Inflammatory macrophage (primary cell): ENCODE results near the gene SGMS1.
"Not testable (repeated sequence)": the region's sequence is repeated elsewhere in the genome, so short reads cannot be mapped to it uniquely, and the experiment has no call there.

Experiments used
- DNase-seq, 2 donors: peaks; one replicate each; pipeline ENCODE4 v3.0.0-alpha.2; 2020 to 2022

SGMS1 gene

GRCh38 chr10:50554995-50555568, 68.7 kb downstream of the SGMS1 start:
- DNase-seq, result no peak

GRCh38 chr10:50554376-50554994, 69.3 kb downstream of the SGMS1 start:
- no peak for DNase-seq

- no peak for DNase-seq
These were observed 70.8 kb downstream of the SGMS1 start for GRCh38 chr10:50552771-50553535.

- DNase-seq, result no peak
These were observed 71.4 kb downstream of the SGMS1 start for GRCh38 chr10:50552308-50552707.

GRCh38 chr10:50551894-50552293, 71.9 kb downstream of the SGMS1 start:
- no peak for DNase-seq

- no peak for DNase-seq
These were observed 73.4 kb downstream of the SGMS1 start for GRCh38 chr10:50550291-50550839.

- not testable (repeated sequence) for DNase-seq
These were observed 74.6 kb downstream of the SGMS1 start for GRCh38 chr10:50549186-50549585.

GRCh38 chr10:50548481-50548880, 75.3 kb downstream of the SGMS1 start:
- DNase-seq, result not testable (repeated sequence)

GRCh38 chr10:50546287-50546686, 77.5 kb downstream of the SGMS1 start:
- DNase-seq, result not testable (repeated sequence)

- no peak for DNase-seq
These were observed 77.9 kb downstream of the SGMS1 start for GRCh38 chr10:50545846-50546245.

- no peak for DNase-seq
These were observed 78.8 kb downstream of the SGMS1 start for GRCh38 chr10:50544857-50545429.

GRCh38 chr10:50544095-50544856, 79.5 kb downstream of the SGMS1 start:
- DNase-seq, result no peak

- no peak for DNase-seq
These were observed 80.9 kb downstream of the SGMS1 start for GRCh38 chr10:50542871-50543270.

- DNase-seq, result no peak
These were observed 81.8 kb downstream of the SGMS1 start for GRCh38 chr10:50541921-50542320.

- no peak for DNase-seq
These were observed 82.4 kb downstream of the SGMS1 start for GRCh38 chr10:50541317-50541716.

- no peak for DNase-seq
These were observed 83.0 kb downstream of the SGMS1 start for GRCh38 chr10:50540826-50541122.

GRCh38 chr10:50540069-50540825, 83.5 kb downstream of the SGMS1 start:
- DNase-seq, result peak; percentile 20 to 30

- DNase-seq, result no peak
These were observed 85.0 kb downstream of the SGMS1 start for GRCh38 chr10:50538555-50539398.

GRCh38 chr10:50536617-50537240, 87.0 kb downstream of the SGMS1 start:
- no peak for DNase-seq

GRCh38 chr10:50534748-50535376, 88.9 kb downstream of the SGMS1 start:
- DNase-seq, result not testable (repeated sequence)
